Spleen (tissue), 7 donors: Measurements from ENCODE around the gene ELF4.
A peak's percentile ranks its signal among the peaks of the same experiment; 100 is the strongest.

ENCODE experiments used
- CTCF ChIP-seq, 11 experiments: fragments of 200-600 bp in 7 of 11; fragments of 450-650 bp in 4 of 11; sonication (generic) in 4 of 11; IDR thresholded peaks in 8 of 11; conservative IDR thresholded peaks in 3 of 11; 1 replicate in 7 of 11; 2 replicates in 4 of 11; pipeline versions ENCODE4 v1.4.0 to v1.8.0; 2016 to 2021; ENCODE audit warnings: antibody characterized with exemption in 11 of 11, inconsistent platforms in 4 of 11, mild to moderate bottlenecking in 1 of 11
- POLR2A ChIP-seq, 3 donors: fragments of 450-650 bp; IDR thresholded peaks; one replicate each; pipeline ENCODE4 v1.5.1; 2017; ENCODE audit warnings: antibody characterized with exemption in 3 of 3, mild to moderate bottlenecking in 1 of 3
- donor health status: DM: no; HTN: no; CAD: no; lungs with moderate emphysema.
- donor health status: DM: no; HTN: no; CAD: no.
- donor health status: DM: no; HTN: no; CAD: no.

GRCh38 chrX:130086447-130087206 is 23.7 kb downstream of the ELF4 start:
- TF ChIP-seq CTCF (IDR thresholded peaks at IDR 0.05 in 8 of 11, conservative IDR thresholded peaks at IDR 0.05 in 3 of 11), result peak in 5 of 11 experiments; percentile 16 to 32 (median 20)
- peak in 1 of 3 donors; percentile 30 for TF ChIP-seq POLR2A (IDR thresholded peaks at IDR 0.05)
